Measurements from ENCODE around the gene GRM1. TPM values are rescaled to one million over a fixed set of nuclear protein-coding genes. Genes with fewer than 3 reads are reported as not detected.

The GRM1 gene
- total RNA-seq, 6 donors from 2014 or later: 0.10 TPM; not detected in 5

DNA sequence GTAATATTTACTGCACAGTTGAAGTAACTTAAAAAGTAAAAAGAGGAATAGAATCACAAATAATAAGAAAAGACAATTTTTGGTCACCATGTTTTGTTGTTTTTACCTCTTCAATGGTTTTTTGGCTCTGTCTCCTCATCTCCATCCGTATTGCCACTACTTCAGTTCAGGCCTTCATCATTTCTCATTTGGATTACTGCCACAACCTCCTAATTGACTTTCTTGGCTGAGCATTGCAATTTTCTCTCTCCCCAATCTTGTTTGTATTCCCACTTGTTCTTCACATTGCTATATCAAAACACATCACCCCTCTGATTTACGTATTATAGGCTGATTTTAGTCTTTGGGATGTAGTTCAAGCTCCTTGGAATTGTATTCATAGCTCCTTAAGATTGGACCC lies 161.7 kb downstream of the GRM1 start:
- WGBS, 2 donors: 77 to 81% methylated on average over 2 of the region's 2 CpGs

DNA sequence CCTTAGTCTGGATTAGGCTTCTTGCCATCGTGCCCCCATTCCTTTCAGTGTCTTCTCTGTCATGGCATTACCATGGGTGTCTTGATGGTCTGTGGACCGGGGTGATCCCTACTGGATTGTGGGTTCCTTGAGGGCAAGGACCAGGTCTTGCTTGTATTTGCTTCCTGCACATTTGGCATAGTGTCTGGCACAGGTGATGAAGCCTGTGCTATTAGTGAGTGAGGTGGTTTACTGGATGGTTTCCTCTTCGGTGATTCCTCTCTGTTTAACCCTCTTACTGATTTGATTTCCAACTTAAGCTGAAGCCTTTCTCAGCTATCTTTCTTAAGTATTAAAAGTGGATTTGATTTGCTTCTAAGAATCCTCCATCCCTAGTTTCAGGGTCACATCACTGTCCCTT lies 162.3 kb downstream of the GRM1 start:
- H3K4me1 ChIP-seq: no peaks in the 10 kb centered on the region
- H3K36me3 ChIP-seq: no peaks in the 10 kb centered on the region
- TF ChIP-seq EP300 (IDR thresholded peaks at IDR 0.05): no peak
- TF ChIP-seq CTCF (IDR thresholded peaks at IDR 0.05): no peak
- TF ChIP-seq POLR2AphosphoS5 (IDR thresholded peaks at IDR 0.05): no peak
- no peak for TF ChIP-seq POLR2A (IDR thresholded peaks at IDR 0.05)
- H3K27ac ChIP-seq: no peak overlapping the region
- no peaks in the 10 kb centered on the region for H3K27me3 ChIP-seq
- DNase-seq (no peak), ATAC-seq (ENCODE audit: low FRiP score in 2 of 2) (no peak)
- no peaks in the 10 kb centered on the region for H3K9me3 ChIP-seq
- WGBS, 2 donors: 83 to 90% methylated on average over 3 of the region's 3 CpGs
- no peak overlapping the region for H3K4me3 ChIP-seq

More for the DNA sequence above, 161.7 kb downstream of the GRM1 start:
- no peak for ATAC-seq (ENCODE audit: low FRiP score in 2 of 2)
- TF ChIP-seq CTCF (IDR thresholded peaks at IDR 0.05) (no peak), POLR2AphosphoS5 (IDR thresholded peaks at IDR 0.05) (no peak), EP300 (IDR thresholded peaks at IDR 0.05) (no peak), POLR2A (IDR thresholded peaks at IDR 0.05) (no peak)
- Histone ChIP-seq H3K9me3 (no peaks in the 10 kb centered on the region), H3K36me3 (no peaks in the 10 kb centered on the region), H3K4me3 (no peak overlapping the region), H3K27me3 (no peaks in the 10 kb centered on the region), H3K4me1 (no peaks in the 10 kb centered on the region), H3K27ac (no peak overlapping the region)
- DNase-seq: no peak

- no peak for TF ChIP-seq POLR2A (IDR thresholded peaks at IDR 0.05)
- TF ChIP-seq POLR2AphosphoS5 (IDR thresholded peaks at IDR 0.05): no peak
- no peak for TF ChIP-seq EP300 (IDR thresholded peaks at IDR 0.05)
- TF ChIP-seq CTCF (IDR thresholded peaks at IDR 0.05): no peak
- DNase-seq (no peak), ATAC-seq (ENCODE audit: low FRiP score in 2 of 2) (no peak)
- H3K4me3 ChIP-seq: no peak overlapping the region
- no peaks in the 10 kb centered on the region for H3K9me3 ChIP-seq
- no peaks in the 10 kb centered on the region for H3K27me3 ChIP-seq
- H3K4me1 ChIP-seq: no peaks in the 10 kb centered on the region
- WGBS, 2 donors: 46 to 56% methylated on average over 2 of the region's 2 CpGs
- H3K36me3 ChIP-seq: no peaks in the 10 kb centered on the region
- no peak overlapping the region for H3K27ac ChIP-seq
These were observed 162.8 kb downstream of the GRM1 start for GRCh38 chr6:146191612-146192011.

GRCh38 chr6:146194434-146194833 lies 165.6 kb downstream of the GRM1 start:
- no peaks in the 10 kb centered on the region for H3K27me3 ChIP-seq
- no peak for DNase-seq
- ATAC-seq (ENCODE audit: low FRiP score in 2 of 2): no peak
- no peak overlapping the region for H3K27ac ChIP-seq
- no peak overlapping the region for H3K4me3 ChIP-seq
- H3K9me3 ChIP-seq: no peaks in the 10 kb centered on the region
- no peak for TF ChIP-seq EP300 (IDR thresholded peaks at IDR 0.05)
- no peak for TF ChIP-seq POLR2AphosphoS5 (IDR thresholded peaks at IDR 0.05)
- TF ChIP-seq POLR2A (IDR thresholded peaks at IDR 0.05): no peak
- no peak for TF ChIP-seq CTCF (IDR thresholded peaks at IDR 0.05)
- H3K36me3 ChIP-seq: no peaks in the 10 kb centered on the region
- WGBS, 2 donors: 55 to 70% methylated on average over 4 of the region's 4 CpGs
- H3K4me1 ChIP-seq: no peaks in the 10 kb centered on the region

DNA sequence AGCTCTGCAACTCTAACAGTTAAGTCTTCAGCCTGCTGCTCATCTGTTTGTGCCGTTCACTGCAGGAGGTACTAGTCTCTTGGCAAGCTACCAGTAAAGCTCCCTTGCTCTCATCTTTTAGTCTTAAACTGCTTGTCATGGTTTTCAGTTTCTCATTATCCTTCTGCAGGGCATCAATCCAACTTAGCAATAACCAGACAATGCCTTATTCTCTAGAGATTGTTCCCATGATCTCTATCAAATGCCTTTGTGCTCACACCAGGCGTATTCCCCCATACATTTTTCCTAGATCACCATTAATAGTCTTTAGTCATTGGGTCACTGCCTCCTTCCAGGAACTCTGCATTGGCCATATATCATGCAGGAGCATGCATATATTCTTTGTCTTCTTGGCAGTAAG lies 171.3 kb downstream of the GRM1 start:
- Histone ChIP-seq H3K27ac (no peak overlapping the region), H3K27me3 (no peaks in the 10 kb centered on the region), H3K9me3 (no peaks in the 10 kb centered on the region), H3K4me3 (no peak overlapping the region), H3K36me3 (no peaks in the 10 kb centered on the region), H3K4me1 (no peaks in the 10 kb centered on the region)
- no peak for ATAC-seq (ENCODE audit: low FRiP score in 2 of 2)
- DNase-seq: no peak
- TF ChIP-seq CTCF (IDR thresholded peaks at IDR 0.05) (no peak), EP300 (IDR thresholded peaks at IDR 0.05) (no peak), POLR2AphosphoS5 (IDR thresholded peaks at IDR 0.05) (no peak), POLR2A (IDR thresholded peaks at IDR 0.05) (no peak)
- WGBS, 2 donors: 72 to 80% methylated on average over 2 of the region's 2 CpGs
